Stimulated activated CD8-positive, alpha-beta memory T cell treated with anti-CD3 and anti-CD28 coated beads, Interleukin-7, amount 100 ng/mL, for 48 hours (primary cell): ENCODE measurements around the gene CTIF.
"Not testable (repeated sequence)": the region's sequence is repeated elsewhere in the genome, so short reads cannot be mapped to it uniquely, and the experiment has no call there.

Experiments
- DNase-seq, 2 donors: peaks; one replicate each; pipeline ENCODE4 v3.0.0-alpha.2; 2020; ENCODE audit warnings: low read depth in 1 of 2; ENCODE audit errors: extremely low read depth in 1 of 2

The CTIF gene

DNA sequence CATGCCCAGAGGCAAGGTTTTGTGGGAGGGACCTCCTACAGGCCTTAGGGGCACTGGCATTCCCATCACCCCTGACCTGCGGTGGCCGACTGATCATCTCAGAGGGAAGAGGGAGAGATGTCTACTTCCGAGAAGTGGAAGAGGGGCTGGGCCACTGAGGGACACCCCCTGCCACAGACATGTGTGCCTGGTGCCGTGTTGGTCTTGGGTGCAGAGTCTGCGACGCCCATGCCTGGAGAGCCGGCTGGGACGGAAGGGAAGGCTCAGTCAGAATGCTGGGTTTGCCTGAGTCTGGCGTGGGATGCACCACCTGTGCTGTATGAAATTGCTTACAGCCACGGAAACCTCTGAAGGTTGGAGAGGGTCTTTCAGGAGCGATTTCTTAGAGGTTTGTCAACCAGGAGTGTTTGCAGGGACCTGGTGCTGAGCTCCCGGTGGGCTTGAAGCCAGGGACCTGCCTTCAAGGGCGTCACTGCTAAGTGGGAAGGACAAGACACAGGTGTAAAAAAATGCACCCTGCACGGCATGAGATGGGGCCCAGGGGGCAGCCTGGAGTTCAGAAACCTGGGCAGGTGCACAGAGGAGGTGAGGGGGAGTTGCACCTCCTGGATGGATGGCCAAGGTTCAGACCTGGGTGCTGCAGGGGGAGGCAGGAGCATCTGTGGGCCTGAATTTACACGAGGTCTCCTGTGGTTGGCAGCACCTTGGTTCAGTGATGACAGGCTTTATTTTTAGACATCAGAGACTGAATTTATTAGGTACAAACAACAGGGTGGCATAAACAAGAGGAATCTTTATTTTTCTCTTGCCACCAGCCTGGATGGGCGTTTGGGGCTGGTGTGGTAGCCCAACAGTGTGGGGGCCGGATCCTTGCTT lies 100.3 kb downstream of the CTIF start:
- DNase-seq: no peak

DNA sequence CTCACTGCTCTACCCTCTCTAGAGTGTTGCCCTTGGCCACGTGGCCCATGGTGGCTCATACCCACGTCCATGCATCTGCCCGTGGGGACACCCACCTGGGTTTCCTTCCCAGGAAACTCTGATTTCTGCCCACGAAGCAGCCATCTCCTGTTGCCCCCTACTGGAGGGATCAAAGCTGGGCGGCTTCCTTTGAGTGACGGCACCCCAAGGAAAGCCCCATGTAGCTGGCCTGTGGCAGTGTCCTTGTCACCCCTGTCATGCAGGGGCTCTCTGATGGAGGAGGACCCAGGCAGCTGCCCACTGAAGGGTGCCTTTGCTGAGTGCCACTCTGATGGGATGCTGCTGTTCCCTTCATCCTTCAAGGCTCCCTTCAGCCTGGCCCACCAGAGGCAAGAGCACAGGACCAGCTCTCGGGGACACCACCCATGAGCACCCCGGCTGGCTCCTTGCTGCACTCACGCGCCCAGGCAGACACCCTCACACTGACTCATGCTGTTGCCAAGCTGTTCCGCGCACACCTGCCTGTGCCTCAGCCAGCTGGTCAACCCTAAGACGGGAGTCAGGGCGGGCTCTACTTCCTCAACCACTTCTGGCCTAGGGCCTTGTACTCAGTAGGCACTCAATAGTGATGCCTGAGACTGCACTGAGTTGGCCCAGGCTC lies 101.1 kb downstream of the CTIF start:
- no peak for DNase-seq

DNA sequence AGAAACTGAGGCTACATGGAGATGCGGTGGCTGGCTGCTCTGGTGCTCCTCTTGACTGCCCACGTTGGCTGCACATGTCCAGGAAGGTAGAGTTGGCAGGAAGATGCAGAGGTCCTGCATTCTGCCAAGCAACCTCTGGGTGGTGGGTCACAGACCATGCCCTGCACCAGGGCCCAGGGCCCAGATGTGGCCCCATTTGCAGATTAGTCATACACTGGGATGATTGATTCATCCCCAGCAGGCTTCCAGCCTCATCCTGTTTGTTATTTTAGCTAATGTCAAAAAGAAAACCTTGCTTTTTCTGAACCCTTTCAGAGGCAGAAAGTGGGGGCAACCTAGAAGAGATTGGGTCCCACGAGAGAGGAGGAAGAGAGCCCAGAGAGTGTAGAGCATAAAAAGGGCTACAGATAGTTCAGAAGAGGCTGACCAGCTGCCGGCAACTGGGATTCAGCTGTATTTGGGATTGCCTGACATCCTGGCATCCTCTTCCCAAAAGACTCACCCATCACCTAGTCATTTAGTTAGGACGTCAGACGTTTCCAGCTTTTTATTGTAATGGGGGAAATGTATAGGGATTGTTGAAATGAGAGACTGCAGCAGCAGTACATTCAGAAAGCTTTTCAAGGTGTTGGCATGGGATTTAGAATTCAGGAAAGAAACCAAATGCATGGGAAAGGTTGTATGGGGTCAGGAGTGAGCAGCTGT lies 101.9 kb downstream of the CTIF start:
- no peak for DNase-seq

DNA sequence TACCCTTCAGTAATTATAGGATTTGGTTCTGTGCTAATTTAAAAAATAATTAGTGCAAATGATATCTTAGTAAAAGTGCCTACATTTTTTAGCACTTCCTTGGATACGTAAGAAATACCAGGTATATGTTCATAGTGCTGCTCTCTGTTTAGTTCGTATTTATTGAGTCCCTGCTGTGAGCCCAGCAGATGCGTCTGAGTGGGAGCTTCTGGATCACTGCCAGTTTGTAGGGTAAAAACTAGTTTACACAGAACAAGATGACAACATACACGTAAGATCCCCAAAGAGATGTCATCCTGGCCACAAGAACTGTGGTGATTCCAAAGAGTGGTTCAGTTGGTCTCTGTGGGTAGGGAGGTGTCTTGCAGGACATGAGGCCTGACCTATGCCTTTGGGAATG lies 103.2 kb downstream of the CTIF start:
- DNase-seq: no peak

DNA sequence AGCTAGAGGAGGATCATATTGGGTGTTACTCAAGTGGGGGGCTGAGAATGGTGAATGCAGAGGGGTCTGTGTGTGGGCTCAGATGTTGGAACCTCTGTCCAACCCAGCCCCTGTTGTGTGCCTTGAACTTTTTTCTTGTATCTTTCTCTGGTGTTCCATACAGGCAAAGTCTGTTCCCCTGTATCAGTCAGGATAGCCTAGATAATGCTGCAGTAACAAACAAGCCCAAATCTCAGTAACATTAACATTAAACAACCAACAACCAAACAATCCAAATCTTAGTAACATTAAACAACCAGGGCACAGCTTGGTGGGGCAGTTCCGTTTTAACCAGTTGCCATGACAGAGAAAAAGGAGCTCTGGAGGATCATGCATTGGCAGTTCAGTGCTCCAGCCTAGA lies 103.7 kb downstream of the CTIF start:
- DNase-seq: no peak

DNA sequence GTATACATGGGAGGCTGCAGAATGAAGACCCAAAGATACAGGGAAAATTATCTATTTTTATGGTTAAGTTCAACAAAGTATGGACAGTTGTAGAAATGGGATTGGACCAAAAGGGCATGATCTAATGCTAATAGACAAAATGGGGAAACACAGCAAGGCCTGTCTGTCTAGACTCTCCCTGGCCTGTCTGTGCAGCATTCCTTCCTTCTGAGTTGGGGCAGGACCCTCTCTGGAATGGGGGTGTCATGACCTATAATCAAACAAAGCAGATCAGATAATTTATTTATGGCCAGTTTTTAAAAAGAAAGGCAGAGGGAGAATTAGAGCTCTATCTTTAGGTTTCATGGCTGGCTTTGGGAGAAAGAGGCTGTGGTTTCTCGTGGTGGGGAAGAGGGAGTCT lies 104.4 kb downstream of the CTIF start:
- no peak for DNase-seq

DNA sequence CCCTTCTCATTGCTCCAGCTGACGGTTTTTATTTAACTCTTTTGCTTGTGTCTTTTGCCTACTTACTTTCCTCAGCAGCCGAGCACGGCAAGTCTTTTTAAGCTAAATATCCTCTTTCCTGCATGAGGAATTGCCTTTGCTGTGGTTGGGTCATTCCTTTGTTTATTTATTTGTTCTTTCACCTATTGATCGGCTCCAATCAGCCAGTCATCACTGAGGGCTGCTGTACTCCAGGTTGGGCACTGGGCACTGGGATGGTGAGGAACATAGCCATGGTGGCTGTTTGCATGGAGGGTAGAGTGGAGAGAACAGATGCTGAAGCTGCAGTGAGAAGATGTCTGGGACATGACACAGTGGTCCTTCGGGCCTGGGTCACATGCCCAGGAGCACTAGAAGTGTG lies 105.2 kb downstream of the CTIF start:
- no peak for DNase-seq

DNA sequence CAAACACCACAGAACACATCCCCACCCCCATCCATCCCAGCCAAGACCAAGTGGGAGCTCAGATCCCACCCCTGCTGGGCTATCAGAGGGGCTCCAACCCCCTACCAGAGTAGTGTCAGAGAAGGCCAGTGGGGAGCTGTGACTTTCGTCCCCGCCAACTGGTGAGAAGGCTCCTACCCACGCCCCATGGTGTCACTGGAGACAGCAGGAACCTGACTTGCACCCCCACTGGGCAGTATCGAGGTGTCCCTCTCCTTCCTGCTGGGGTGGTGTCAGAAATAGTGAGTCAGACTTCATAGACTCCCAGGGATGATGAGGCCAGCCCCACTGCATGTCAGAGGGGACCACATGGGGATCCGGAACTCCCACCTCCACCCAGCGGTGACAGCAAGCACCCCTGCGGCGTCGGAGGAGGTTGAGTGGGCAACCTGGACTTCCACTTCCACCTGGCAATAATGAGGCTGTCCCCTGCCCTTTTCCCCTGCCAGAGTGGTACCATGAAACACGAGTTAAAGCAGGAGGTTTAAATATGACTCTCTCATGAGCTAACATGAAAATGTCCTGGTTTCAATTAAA lies 106.7 kb downstream of the CTIF start:
- no peak for DNase-seq

DNA sequence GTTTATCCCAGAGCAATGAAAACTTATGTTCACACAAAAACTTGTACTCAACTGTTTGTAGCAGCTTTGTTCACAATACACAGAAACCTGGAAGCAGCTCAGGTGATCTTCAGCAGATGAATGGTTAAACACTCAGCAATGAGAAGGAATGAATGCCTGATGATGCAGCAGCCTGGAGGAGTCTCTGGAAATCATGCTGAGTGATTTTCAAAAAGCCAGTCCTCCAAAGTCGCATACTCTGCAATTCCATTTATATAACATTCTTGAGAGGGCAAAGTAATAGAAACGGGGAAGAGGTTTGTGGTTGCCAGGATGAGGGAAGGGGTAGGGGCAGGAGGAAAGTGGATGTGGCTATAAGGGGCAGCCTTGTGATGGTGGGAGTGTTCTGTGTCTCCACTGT lies 108.1 kb downstream of the CTIF start:
- no peak for DNase-seq

DNA sequence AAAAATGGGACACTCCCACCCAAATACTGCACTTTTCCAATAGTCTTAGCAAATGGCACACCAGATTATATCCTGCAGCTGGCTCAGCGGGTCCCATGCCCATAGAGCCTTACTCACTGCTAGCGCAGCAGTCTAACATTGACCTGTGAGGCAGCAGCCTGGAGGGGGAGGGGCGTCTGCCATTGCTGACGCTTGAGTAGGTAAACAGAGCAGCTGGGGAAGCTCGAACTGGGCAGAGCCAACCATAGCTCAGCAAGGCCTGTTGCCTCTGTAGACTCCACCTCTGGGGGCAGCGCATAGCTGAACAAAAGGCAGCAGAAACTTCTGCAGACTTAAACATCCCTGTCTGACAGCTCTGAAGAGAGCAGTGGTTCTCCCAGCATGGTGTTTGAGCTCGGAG lies 110.4 kb downstream of the CTIF start:
- DNase-seq: no peak

DNA sequence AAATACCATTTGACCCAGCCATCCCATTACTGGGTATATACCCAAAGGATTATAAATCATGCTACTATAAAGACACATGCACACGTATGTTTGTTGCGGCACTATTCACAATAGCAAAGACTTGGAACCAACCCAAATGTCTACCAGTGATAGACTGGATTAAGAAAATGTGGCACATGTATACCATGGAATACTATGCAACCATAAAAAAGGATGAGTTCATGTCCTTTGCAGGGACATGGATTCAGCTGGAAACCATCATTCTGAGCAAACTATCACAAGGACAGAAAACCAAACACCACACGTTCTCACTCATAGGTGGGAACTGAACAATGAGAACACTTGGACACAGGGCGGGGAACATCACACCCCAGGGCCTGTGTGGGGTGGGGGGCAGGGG lies 115.8 kb downstream of the CTIF start:
- not testable (repeated sequence) for DNase-seq

DNA sequence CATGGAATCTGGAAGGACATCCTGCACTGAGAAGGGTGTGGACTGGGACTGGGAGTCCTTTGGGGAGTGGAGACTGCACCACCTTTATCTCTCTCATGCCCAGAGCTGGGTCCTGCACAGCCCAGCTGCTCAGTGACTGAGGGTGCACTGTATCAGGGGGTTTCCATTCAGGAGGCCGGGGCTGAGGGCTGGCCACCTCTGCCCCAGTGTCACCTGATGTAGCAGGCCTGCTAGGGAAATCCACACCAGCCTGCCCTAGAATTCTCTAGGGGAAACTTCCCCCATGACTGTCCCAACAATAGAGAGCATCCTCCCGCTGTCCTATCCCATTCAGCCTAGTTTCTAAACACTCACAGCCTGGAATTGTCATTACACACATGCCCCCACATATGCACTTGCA lies 116.7 kb downstream of the CTIF start:
- DNase-seq: no peak

DNA sequence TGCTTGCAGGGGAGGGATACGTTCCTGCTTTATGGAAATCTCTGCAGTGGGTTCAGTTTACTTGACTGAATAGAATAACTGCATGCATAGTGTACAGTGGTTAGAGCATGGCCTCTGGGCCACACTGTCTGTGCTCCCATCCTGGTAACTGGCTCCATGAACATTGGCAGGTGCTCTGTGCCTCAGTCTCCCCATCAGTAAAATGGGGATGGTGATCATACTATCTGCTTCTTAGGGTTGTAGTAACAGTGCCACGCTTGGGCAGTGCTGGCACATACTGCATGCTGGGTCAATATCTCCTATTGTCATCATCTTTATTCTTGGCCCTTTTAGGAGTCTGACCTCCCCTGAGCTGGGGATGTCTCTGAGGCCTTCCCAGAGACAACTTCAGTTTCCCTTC lies 117.3 kb downstream of the CTIF start:
- DNase-seq: no peak

DNA sequence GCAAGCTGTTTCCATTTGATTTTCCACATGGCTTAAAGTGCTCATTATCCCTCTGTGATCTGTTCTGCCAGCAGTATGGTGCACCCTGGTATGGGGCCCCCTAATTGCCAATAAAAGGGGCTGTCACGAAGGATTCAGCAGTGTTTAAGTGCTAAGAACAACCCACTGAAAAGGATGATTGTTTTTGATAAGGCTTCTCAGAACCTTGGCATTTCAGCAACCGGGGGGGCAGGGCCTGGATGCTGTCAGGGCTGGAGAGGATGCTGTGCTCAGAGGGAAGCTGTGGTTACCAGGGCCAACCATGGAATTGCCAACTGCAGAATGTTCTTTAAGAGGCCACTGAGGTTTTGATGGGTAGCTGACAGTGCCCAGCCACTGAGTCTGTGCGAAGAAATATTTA lies 117.8 kb downstream of the CTIF start:
- DNase-seq: no peak

DNA sequence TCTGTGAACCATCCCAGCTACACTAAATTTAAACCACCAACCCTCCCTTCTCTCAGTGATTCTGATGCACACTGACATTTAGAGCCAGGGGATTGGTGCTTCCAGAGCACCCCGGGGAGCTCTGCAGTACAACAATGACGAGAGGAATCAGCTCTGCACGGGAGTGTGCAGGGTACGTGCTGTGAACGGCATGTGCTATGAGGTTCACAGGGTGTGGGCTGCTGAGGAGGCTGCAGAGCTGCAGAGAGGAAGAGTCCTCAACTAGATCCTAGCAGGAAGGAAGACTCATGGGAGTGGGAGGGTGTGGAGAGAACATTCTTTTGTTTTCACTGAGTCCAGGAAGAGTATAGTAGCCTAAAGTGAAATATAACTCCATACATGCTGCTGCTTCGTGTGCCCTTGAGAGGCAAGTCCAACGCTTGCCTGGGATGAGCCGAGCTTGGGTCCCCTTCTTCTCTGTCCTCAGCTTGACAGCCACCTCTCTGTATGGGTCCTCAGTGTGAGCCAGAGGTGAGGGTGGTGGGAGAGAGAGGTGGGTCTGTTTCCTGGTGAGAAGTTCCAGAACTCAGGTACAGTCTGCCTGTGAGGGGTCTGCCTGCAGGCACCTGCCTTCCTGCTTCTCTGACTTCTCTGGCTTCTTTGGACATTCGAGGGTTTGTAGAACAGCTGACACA lies 118.8 kb downstream of the CTIF start:
- no peak for DNase-seq

DNA sequence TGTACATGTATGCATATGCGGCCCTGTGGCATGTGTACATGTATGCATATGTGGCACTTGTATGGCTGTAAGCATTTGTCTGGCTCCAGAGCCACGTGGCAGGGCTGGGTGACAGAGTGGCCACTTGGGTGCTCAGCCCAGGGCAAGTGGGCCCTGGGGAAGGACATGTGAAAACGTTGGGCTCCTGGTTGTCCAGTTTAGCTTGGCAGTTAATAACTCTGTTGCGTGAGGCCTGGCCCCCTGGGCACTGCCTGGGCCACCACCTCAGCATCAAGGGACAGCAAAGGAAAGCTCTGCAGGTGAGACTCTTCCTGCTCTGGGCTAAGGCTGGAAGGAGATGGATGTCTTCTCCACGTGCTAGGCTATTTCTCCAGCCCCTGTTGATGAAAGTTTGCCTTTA lies 119.9 kb downstream of the CTIF start:
- no peak for DNase-seq

DNA sequence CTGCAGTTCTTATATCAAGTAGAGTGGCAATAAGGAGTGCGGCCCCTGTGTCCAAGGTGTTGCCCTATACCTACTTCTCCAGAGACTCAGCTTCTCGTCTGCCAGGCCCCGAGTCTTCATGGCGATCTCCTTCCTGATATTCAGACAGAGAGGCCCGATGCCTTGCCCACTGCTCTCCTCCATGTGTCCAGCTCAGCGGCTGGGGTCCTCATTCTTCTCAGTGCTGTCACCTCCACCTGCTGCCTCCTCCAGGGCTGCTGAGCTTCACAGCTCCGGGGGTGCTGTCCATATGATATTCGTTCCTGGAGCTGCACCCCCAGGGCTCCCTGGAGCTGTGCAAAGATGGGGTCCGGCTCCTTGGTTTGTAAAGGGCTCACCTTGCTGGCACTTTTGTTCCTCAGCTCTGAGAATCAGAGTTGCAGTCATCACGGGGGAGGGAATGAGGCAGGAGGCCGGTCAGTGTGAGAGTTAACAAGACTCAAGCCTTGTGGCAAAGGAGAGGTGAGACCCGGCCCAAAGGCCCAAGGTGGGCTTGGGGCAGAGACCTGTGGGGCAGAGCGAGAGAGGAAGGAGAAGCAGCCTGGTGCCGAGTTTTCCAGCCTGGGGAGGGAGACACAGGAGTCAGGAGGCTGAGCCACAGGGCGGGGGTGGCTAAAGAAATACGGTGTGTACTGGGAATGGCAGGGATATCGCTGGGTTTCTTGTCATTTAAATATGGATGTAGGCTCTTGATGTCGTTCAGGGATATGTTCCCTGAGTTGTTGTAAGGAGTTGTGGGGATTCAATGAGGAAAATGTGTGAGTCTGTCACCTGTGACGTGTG lies 120.6 kb downstream of the CTIF start:
- no peak for DNase-seq

DNA sequence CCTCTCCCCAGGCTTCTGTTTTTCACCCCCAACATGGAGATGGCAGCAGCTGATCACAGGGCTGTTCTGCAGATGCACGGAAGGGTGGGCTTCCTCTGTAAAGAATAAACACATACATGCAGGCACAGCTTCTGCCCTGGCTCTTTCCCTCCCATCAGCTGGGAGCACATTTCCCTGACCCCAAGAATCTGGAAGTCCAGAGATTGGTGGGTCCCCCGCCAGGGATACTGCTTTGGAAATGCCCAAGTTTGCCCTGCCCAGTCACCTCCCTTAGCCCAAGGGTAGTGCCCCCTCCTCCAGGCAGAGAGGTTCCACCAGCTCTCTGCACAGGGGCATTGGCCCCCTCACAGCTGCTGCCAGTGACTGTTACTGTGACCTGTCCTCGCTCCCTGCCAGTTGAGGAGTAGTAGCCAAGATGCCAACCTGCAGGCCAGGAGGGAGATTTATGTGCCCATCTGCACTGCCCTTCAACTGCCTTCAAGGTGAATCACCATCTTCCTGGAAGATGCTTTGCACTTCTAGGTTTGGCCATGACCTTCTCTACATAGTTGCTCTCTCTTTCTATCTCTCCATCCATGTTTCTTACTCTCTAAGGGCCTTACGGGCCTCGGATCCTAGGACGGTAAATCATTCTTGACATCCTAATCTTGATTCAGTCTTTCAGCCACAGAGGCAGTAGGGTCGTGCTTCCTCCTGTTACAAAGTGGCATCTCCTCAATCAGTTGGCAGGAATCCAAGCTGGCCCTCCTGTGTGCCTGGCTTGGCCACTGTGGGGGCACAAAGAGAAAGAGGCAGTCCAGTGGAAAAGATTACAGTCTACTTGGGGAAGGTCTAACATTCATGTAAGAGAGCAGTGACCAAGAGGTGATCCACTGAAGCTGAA lies 121.8 kb downstream of the CTIF start:
- DNase-seq: no peak

DNA sequence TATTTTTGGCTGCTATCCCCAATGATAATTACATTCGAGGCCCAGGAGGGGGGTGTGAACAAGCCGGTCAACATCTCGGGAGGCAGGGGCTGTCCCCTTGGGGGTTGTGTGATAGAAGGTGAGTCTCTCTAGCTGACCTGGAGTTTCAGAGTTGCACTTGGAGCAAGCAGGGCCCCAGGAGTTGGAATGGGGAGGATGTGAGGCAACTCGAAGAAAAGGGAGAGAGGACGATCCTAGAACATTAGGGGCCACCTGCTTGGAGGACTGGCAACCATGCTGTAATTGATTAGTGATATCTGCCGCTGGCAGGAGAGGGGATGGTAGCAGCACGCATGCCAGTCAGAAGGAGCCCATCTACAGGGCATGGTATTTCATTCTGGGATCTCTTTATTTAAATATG lies 122.6 kb downstream of the CTIF start:
- DNase-seq: no peak
